Smooth muscle cell (in vitro differentiated cells): ENCODE data around the gene RYR2. TPM values are rescaled to one million over a fixed set of nuclear protein-coding genes. Genes with fewer than 3 reads are reported as not detected.

Experiments
- DNase-seq: peaks from one replicate; lab custom pipeline; 2025; ENCODE audit not compliant: unreplicated experiment; lab: John Stamatoyannopoulos, UW
- H2AFZ ChIP-seq: fragments of 200-600 bp; sonication (generic); 2 replicates; pipeline ENCODE4 v1.6.0; 2016; ENCODE audit warnings: antibody characterized with exemption, low read depth, mild to moderate bottlenecking
- H3F3A ChIP-seq: fragments of 200-600 bp; sonication (generic); 2 replicates; pipeline ENCODE4 v1.6.0; 2017; ENCODE audit warnings: antibody characterized with exemption, low read depth
- H3K27ac ChIP-seq: fragments of 200-600 bp; sonication (generic); 2 replicates; pipeline ENCODE4 v1.5.1; 2016; ENCODE audit warnings: low read depth, mild to moderate bottlenecking
- H3K27me3 ChIP-seq: fragments of 200-600 bp; sonication (generic); 2 replicates; pipeline ENCODE4 v1.6.1; 2016; ENCODE audit warnings: low read depth, mild to moderate bottlenecking
- H3K36me3 ChIP-seq: fragments of 200-600 bp; sonication (generic); 2 replicates; pipeline ENCODE4 v1.5.1; 2016; ENCODE audit warnings: low read depth
- H3K4me1 ChIP-seq: fragments of 200-600 bp; sonication (generic); 2 replicates; pipeline ENCODE4 v1.5.1; 2016; ENCODE audit warnings: low read depth
- H3K4me2 ChIP-seq: fragments of 200-600 bp; sonication (generic); 2 replicates; pipeline ENCODE4 v1.6.0; 2016; ENCODE audit warnings: mild to moderate bottlenecking
- H3K4me3 ChIP-seq: fragments of 200-600 bp; sonication (generic); 2 replicates; pipeline ENCODE4 v1.5.1; 2016; ENCODE audit warnings: mild to moderate bottlenecking
- H3K79me2 ChIP-seq: fragments of 200-600 bp; sonication (generic); 2 replicates; pipeline ENCODE4 v1.6.0; 2016; ENCODE audit warnings: low read depth, mild to moderate bottlenecking
- H3K9ac ChIP-seq: fragments of 200-600 bp; sonication (generic); 2 replicates; pipeline ENCODE4 v1.6.0; 2016; ENCODE audit warnings: low read depth
- H3K9me3 ChIP-seq: fragments of 200-600 bp; sonication (generic); replicated peaks from 2 replicates; pipeline ENCODE4 v1.5.1; 2016; ENCODE audit warnings: low read depth
- H4K20me1 ChIP-seq: fragments of 200-600 bp; sonication (generic); 2 replicates; pipeline ENCODE4 v1.6.0; 2016; ENCODE audit warnings: low read depth
- WGBS: methylation state at CpG from one replicate; pipeline ENCODE4 v1.1.7; 2016; ENCODE audit warnings: low lambda C conversion rate; 5-methylcytosine and 5-hydroxymethylcytosine counted together
- polyA plus RNA-seq: library from polyadenylated mRNA; unstranded; fragments of >200 nt; fragmentation: Nextera tagmentation; extraction: Ambion mirVana; gene quantifications from 2 replicates; pipeline ENCODE4 v1.2.1, GENCODE V29; 2016
- total RNA-seq: library from RNA; depleted of rRNA; stranded (reverse); fragments of >200 nt; gene quantifications from 2 replicates; pipeline ENCODE4 v1.2.3, GENCODE V29; 2014
- TF ChIP-seq, protein P1 (sequence below): fragments of 200-600 bp; sonication (generic); IDR thresholded peaks from 2 replicates; pipeline ENCODE4 v1.5.1; 2017; ENCODE audit warnings: borderline replicate concordance, mild to moderate bottlenecking, antibody characterized with exemption; ENCODE audit not compliant: insufficient read depth, poor library complexity, severe bottlenecking

Gene RYR2
- total and polyA plus RNA-seq, 2 experiments from 2014 or later = 0.09 TPM; not detected in 1

- H3K36me3 ChIP-seq = no peaks in the 10 kb centered on the region
- TF ChIP-seq, protein P1, sequence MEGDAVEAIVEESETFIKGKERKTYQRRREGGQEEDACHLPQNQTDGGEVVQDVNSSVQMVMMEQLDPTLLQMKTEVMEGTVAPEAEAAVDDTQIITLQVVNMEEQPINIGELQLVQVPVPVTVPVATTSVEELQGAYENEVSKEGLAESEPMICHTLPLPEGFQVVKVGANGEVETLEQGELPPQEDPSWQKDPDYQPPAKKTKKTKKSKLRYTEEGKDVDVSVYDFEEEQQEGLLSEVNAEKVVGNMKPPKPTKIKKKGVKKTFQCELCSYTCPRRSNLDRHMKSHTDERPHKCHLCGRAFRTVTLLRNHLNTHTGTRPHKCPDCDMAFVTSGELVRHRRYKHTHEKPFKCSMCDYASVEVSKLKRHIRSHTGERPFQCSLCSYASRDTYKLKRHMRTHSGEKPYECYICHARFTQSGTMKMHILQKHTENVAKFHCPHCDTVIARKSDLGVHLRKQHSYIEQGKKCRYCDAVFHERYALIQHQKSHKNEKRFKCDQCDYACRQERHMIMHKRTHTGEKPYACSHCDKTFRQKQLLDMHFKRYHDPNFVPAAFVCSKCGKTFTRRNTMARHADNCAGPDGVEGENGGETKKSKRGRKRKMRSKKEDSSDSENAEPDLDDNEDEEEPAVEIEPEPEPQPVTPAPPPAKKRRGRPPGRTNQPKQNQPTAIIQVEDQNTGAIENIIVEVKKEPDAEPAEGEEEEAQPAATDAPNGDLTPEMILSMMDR = no peak
- no peak overlapping the region for H3K4me2 ChIP-seq
- H3K27ac ChIP-seq = no peak overlapping the region
- no peaks in the 10 kb centered on the region for H3K4me1 ChIP-seq
- no peak for DNase-seq
- H4K20me1 ChIP-seq = no peaks in the 10 kb centered on the region
- H3F3A ChIP-seq = no peaks in the 10 kb centered on the region
- H3K27me3 ChIP-seq = no peaks in the 10 kb centered on the region
- no peak overlapping the region for H3K9ac ChIP-seq
- no peaks in the 10 kb centered on the region for H3K9me3 ChIP-seq
- no peak overlapping the region for H2AFZ ChIP-seq
- no peaks in the 10 kb centered on the region for H3K79me2 ChIP-seq
- WGBS = 84% methylated on average over 7 of the region's 7 CpGs
- no peak overlapping the region for H3K4me3 ChIP-seq
Measured at GRCh38 chr1:237692255-237692654, 650.3 kb downstream of the RYR2 start.

GRCh38 chr1:237695878-237696277 lies 653.9 kb downstream of the RYR2 start:
- H3K36me3 ChIP-seq = no peaks in the 10 kb centered on the region
- no peaks in the 10 kb centered on the region for H3K79me2 ChIP-seq
- H3K4me1 ChIP-seq = no peaks in the 10 kb centered on the region
- no peak overlapping the region for H3K9ac ChIP-seq
- TF ChIP-seq, protein P1 = no peak
- no peak overlapping the region for H3K4me2 ChIP-seq
- H3K27me3 ChIP-seq = no peaks in the 10 kb centered on the region
- DNase-seq = no peak
- H4K20me1 ChIP-seq = no peaks in the 10 kb centered on the region
- no peak overlapping the region for H3K4me3 ChIP-seq
- H2AFZ ChIP-seq = no peak overlapping the region
- no peak overlapping the region for H3K27ac ChIP-seq
- no peaks in the 10 kb centered on the region for H3K9me3 ChIP-seq
- no peaks in the 10 kb centered on the region for H3F3A ChIP-seq

DNA sequence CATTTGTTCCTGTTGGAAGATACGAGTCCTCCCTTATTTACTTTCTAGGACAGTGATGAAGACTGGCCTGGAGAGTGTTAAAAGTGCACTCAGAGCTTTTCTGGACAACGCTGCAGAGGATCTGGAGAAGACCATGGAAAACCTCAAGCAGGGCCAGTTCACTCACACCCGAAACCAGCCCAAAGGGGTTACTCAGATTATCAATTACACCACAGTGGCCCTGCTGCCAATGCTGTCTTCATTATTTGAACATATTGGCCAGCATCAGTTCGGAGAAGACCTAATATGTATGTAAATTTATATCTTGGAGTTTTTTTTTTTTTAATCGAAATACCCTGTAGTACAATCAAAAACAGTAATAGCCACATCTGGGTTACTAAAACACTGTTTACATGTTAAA lies 658.2 kb downstream of the RYR2 start:
- DNase-seq = no peak
- Histone ChIP-seq H3K27me3 (no peaks in the 10 kb centered on the region), H3K9ac (no peak overlapping the region), H3K9me3 (no peaks in the 10 kb centered on the region), H3K4me2 (no peak overlapping the region), H2AFZ (no peak overlapping the region), H3K4me3 (no peak overlapping the region), H3K4me1 (no peaks in the 10 kb centered on the region), H3K27ac (no peak overlapping the region), H4K20me1 (no peaks in the 10 kb centered on the region), H3K79me2 (no peaks in the 10 kb centered on the region), H3F3A (no peaks in the 10 kb centered on the region), H3K36me3 (no peaks in the 10 kb centered on the region)
- 84% methylated on average over 5 of the region's 5 CpGs for WGBS
- TF ChIP-seq, protein P1 = no peak

DNA sequence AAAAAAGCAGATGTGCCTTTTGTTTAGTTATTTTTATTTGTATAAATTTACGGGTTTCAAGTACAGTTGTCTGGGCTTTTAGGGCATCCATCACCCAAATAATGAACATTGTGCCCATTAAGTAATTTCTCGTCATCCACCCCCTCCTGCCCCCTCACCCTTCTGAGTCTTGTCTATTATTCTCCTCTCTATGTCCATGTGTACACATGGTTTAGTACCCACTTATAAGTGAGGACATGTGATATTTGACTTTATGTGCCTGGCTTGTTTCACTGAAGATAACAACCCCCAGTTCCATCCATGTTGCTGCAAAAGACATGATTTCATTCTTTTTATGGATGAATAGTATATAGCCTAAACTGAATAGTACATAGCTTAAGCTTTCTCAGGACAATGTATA lies 659.5 kb downstream of the RYR2 start:
- Histone ChIP-seq H2AFZ (no peak overlapping the region), H3K4me1 (no peaks in the 10 kb centered on the region), H3K36me3 (no peaks in the 10 kb centered on the region), H3K4me2 (no peak overlapping the region), H3K9ac (no peak overlapping the region), H3K27ac (no peak overlapping the region), H3K4me3 (no peak overlapping the region), H3K9me3 (no peaks in the 10 kb centered on the region), H3F3A (no peaks in the 10 kb centered on the region), H3K79me2 (no peaks in the 10 kb centered on the region), H3K27me3 (no peaks in the 10 kb centered on the region), H4K20me1 (no peaks in the 10 kb centered on the region)
- WGBS = 96% methylated on average over 2 of the region's 2 CpGs
- DNase-seq = no peak
- TF ChIP-seq, protein P1 = no peak
